Measurements from ENCODE around the gene ZNRF3.

The ZNRF3 gene

GRCh38 chr22:28977060-28977459 is 93.7 kb downstream of the ZNRF3 start:
- Histone ChIP-seq H4K12ac (ENCODE audit: low read depth, low read length) (no peak overlapping the region), H3K18ac (ENCODE audit: low read length) (no peak overlapping the region), H3K79me1 (ENCODE audit: low read length) (peaks cover 2% of the 10 kb centered on the region), H2BK5ac (ENCODE audit: low read depth, low read length, poor library complexity) (no peak overlapping the region), H2BK120ac (ENCODE audit: insufficient read depth, low read length, poor library complexity) (no peak overlapping the region), H3K4me2 (ENCODE audit: low read length) (no peak overlapping the region), H2AK5ac (ENCODE audit: low read length) (no peak overlapping the region), H3K9me3 (ENCODE audit: insufficient read depth, low read depth, low read length) (no peaks in the 10 kb centered on the region), H4K8ac (ENCODE audit: low read depth, low read length) (no peak overlapping the region), H2BK12ac (ENCODE audit: low read length) (no peak overlapping the region), H3K9ac (ENCODE audit: low read length) (no peak overlapping the region), H3K79me2 (ENCODE audit: control insufficient read depth, insufficient read depth, low read length, poor library complexity) (no peaks in the 10 kb centered on the region), H3K27me3 (ENCODE audit: insufficient read depth, low read length) (no peaks in the 10 kb centered on the region), H3K4me1 (ENCODE audit: control insufficient read depth in 1 of 2, insufficient read depth in 2 of 2, low read length in 2 of 2) (peaks cover 3 to 8% of the 10 kb centered on the region in 2 experiments), H3K4me3 (ENCODE audit: low read depth, low read length) (no peak overlapping the region), H3K23ac (ENCODE audit: low read length) (no peak overlapping the region), H3K36me3 (ENCODE audit: control insufficient read depth in 1 of 2, insufficient read depth in 2 of 2, low read length in 2 of 2) (no peaks in the 10 kb centered on the region), H3K27ac (ENCODE audit: low read depth, low read length) (peak overlapping the region; percentile 38), H3K14ac (ENCODE audit: low read length) (no peak overlapping the region), H4K91ac (ENCODE audit: low read depth, low read length) (no peak overlapping the region), H3K4ac (ENCODE audit: low read depth, low read length) (no peak overlapping the region), H2AFZ (ENCODE audit: insufficient read depth, low read length, poor library complexity) (no peak overlapping the region)
- WGBS (ENCODE audit: extremely low coverage, insufficient coverage, insufficient read length), result no CpG with 5 or more reads among the region's 4 CpGs
- no peak for DNase-seq

GRCh38 chr22:28977481-28977971 is 94.2 kb downstream of the ZNRF3 start:
- no CpG with 5 or more reads among the region's 5 CpGs for WGBS (ENCODE audit: extremely low coverage, insufficient coverage, insufficient read length)
- Histone ChIP-seq H2AFZ (ENCODE audit: insufficient read depth, low read length, poor library complexity) (no peak overlapping the region), H2BK5ac (ENCODE audit: low read depth, low read length, poor library complexity) (no peak overlapping the region), H3K4ac (ENCODE audit: low read depth, low read length) (no peak overlapping the region), H4K91ac (ENCODE audit: low read depth, low read length) (no peak overlapping the region), H4K12ac (ENCODE audit: low read depth, low read length) (no peak overlapping the region), H3K9ac (ENCODE audit: low read length) (no peak overlapping the region), H3K27me3 (ENCODE audit: insufficient read depth, low read length) (no peaks in the 10 kb centered on the region), H3K4me2 (ENCODE audit: low read length) (no peak overlapping the region), H3K36me3 (ENCODE audit: control insufficient read depth in 1 of 2, insufficient read depth in 2 of 2, low read length in 2 of 2) (no peaks in the 10 kb centered on the region), H2BK120ac (ENCODE audit: insufficient read depth, low read length, poor library complexity) (no peak overlapping the region), H3K79me2 (ENCODE audit: control insufficient read depth, insufficient read depth, low read length, poor library complexity) (no peaks in the 10 kb centered on the region), H3K9me3 (ENCODE audit: insufficient read depth, low read depth, low read length) (no peaks in the 10 kb centered on the region), H2BK12ac (ENCODE audit: low read length) (no peak overlapping the region), H3K27ac (ENCODE audit: low read depth, low read length) (peak overlapping the region; percentile 6), H3K4me1 (ENCODE audit: control insufficient read depth in 1 of 2, insufficient read depth in 2 of 2, low read length in 2 of 2) (peaks cover 3 to 8% of the 10 kb centered on the region in 2 experiments), H3K4me3 (ENCODE audit: low read depth, low read length) (no peak overlapping the region), H3K14ac (ENCODE audit: low read length) (no peak overlapping the region), H3K79me1 (ENCODE audit: low read length) (peaks cover 2% of the 10 kb centered on the region), H4K8ac (ENCODE audit: low read depth, low read length) (no peak overlapping the region), H3K23ac (ENCODE audit: low read length) (no peak overlapping the region), H2AK5ac (ENCODE audit: low read length) (no peak overlapping the region), H3K18ac (ENCODE audit: low read length) (no peak overlapping the region)
- DNase-seq, result no peak

DNA sequence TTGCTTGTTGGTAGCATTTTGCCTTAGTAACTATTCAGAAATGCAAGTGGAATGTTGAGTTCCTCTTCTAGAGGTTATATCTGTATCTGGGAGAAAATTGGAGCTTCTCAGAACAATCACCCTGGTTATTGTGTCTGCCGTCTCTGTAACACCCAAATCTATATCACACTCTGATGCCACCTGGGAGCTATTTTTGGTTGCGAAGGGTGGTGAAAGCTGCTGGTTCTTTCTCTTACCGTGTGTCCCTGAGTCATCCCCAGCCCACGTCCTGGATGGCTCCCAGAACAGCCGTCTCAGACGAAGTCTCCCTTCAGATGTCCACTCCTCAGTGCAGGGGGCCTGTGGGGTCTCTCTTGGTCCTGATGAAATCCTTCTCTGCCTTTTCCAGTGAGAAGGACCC is 94.8 kb downstream of the ZNRF3 start:
- no peak overlapping the region for H2BK5ac ChIP-seq (ENCODE audit: low read depth, low read length, poor library complexity)
- H3K4ac ChIP-seq (ENCODE audit: low read depth, low read length), result no peak overlapping the region
- no peaks in the 10 kb centered on the region for H3K9me3 ChIP-seq (ENCODE audit: insufficient read depth, low read depth, low read length)
- H3K4me2 ChIP-seq (ENCODE audit: low read length), result no peak overlapping the region
- no peak overlapping the region for H3K4me3 ChIP-seq (ENCODE audit: low read depth, low read length)
- no peaks in the 10 kb centered on the region for H3K79me2 ChIP-seq (ENCODE audit: control insufficient read depth, insufficient read depth, low read length, poor library complexity)
- H3K4me1 ChIP-seq (ENCODE audit: control insufficient read depth in 1 of 2, insufficient read depth in 2 of 2, low read length in 2 of 2), result peaks cover 9 to 14% of the 10 kb centered on the region in 2 experiments
- H2BK120ac ChIP-seq (ENCODE audit: insufficient read depth, low read length, poor library complexity), result no peak overlapping the region
- no peak overlapping the region for H3K18ac ChIP-seq (ENCODE audit: low read length)
- no peak overlapping the region for H3K14ac ChIP-seq (ENCODE audit: low read length)
- H2AFZ ChIP-seq (ENCODE audit: insufficient read depth, low read length, poor library complexity), result no peak overlapping the region
- no peak overlapping the region for H3K23ac ChIP-seq (ENCODE audit: low read length)
- H3K27ac ChIP-seq (ENCODE audit: low read depth, low read length), result no peak overlapping the region
- H4K91ac ChIP-seq (ENCODE audit: low read depth, low read length), result no peak overlapping the region
- no CpG with 5 or more reads among the region's 6 CpGs for WGBS (ENCODE audit: extremely low coverage, insufficient coverage, insufficient read length)
- H3K36me3 ChIP-seq (ENCODE audit: control insufficient read depth in 1 of 2, insufficient read depth in 2 of 2, low read length in 2 of 2), result no peaks in the 10 kb centered on the region
- DNase-seq, result peak in 1 of 2 donors; percentile 35
- H4K8ac ChIP-seq (ENCODE audit: low read depth, low read length), result no peak overlapping the region
- no peaks in the 10 kb centered on the region for H3K27me3 ChIP-seq (ENCODE audit: insufficient read depth, low read length)
- H3K9ac ChIP-seq (ENCODE audit: low read length), result no peak overlapping the region
- no peak overlapping the region for H2AK5ac ChIP-seq (ENCODE audit: low read length)
- H2BK12ac ChIP-seq (ENCODE audit: low read length), result no peak overlapping the region
- H3K79me1 ChIP-seq (ENCODE audit: low read length), result peaks cover 6% of the 10 kb centered on the region
- no peak overlapping the region for H4K12ac ChIP-seq (ENCODE audit: low read depth, low read length)

DNA sequence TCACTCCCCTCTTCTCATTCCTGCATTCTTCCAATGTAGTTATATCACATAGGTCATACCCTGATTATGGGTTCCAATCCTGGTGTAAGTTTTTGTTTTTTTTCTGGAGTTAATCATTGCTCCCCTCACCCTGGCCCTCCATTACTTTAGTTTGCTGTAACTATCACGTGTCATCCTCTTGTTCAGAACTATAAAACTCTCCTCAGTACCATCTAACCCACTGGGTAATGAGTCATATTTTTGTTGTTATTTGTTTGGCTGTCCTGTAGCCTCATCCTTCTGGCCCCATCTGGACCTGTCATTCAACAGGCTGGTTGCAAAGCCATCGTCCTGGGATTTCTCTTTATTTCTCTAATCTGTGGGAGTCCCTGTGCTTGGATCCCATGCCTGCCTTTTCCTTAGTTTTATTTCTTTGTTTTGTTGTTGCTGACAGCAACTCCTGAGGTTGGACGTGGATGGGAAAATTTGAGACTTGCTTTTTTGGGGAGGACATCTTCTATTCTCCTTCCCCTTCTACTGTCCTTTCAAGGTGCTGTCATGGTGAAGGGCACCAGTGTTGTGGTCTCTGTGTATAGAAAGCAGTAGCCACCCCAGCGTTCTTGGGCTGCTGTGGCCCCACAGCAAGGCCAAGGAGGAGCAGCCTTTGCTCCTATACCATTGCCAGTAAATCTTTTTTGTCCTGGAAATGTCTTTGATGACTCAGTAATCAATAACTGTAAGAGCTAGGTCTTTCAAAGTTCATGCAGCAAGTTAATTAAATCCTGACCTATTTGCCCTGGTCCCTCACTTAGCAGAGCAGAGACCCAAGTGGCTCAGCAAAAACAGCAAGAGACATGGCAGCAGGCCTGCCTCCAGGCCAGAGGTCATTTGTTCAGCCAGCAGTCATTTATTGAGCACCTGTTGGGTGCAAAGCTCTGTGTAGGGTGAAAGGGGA is 95.8 kb downstream of the ZNRF3 start:
- H4K91ac ChIP-seq (ENCODE audit: low read depth, low read length), result no peak overlapping the region
- DNase-seq, result no peak
- H3K9me3 ChIP-seq (ENCODE audit: insufficient read depth, low read depth, low read length), result no peaks in the 10 kb centered on the region
- no peak overlapping the region for H4K8ac ChIP-seq (ENCODE audit: low read depth, low read length)
- no peak overlapping the region for H2BK5ac ChIP-seq (ENCODE audit: low read depth, low read length, poor library complexity)
- no peaks in the 10 kb centered on the region for H3K79me2 ChIP-seq (ENCODE audit: control insufficient read depth, insufficient read depth, low read length, poor library complexity)
- H3K27ac ChIP-seq (ENCODE audit: low read depth, low read length), result no peak overlapping the region
- no peak overlapping the region for H2BK12ac ChIP-seq (ENCODE audit: low read length)
- no peak overlapping the region for H3K14ac ChIP-seq (ENCODE audit: low read length)
- no peaks in the 10 kb centered on the region for H3K27me3 ChIP-seq (ENCODE audit: insufficient read depth, low read length)
- peak overlapping the region; percentile 43 for H3K18ac ChIP-seq (ENCODE audit: low read length)
- no peak overlapping the region for H3K9ac ChIP-seq (ENCODE audit: low read length)
- no peak overlapping the region for H4K12ac ChIP-seq (ENCODE audit: low read depth, low read length)
- H3K36me3 ChIP-seq (ENCODE audit: control insufficient read depth in 1 of 2, insufficient read depth in 2 of 2, low read length in 2 of 2), result no peaks in the 10 kb centered on the region
- H3K4ac ChIP-seq (ENCODE audit: low read depth, low read length), result peak overlapping the region; percentile 12
- H2AFZ ChIP-seq (ENCODE audit: insufficient read depth, low read length, poor library complexity), result no peak overlapping the region
- no peak overlapping the region for H2AK5ac ChIP-seq (ENCODE audit: low read length)
- H2BK120ac ChIP-seq (ENCODE audit: insufficient read depth, low read length, poor library complexity), result no peak overlapping the region
- WGBS (ENCODE audit: extremely low coverage, insufficient coverage, insufficient read length), result no CpG with 5 or more reads among the region's 4 CpGs
- H3K4me1 ChIP-seq (ENCODE audit: control insufficient read depth in 1 of 2, insufficient read depth in 2 of 2, low read length in 2 of 2), result peaks cover 14 to 21% of the 10 kb centered on the region in 2 experiments
- H3K79me1 ChIP-seq (ENCODE audit: low read length), result peaks cover 11% of the 10 kb centered on the region
- H3K4me3 ChIP-seq (ENCODE audit: low read depth, low read length), result no peak overlapping the region
- H3K23ac ChIP-seq (ENCODE audit: low read length), result no peak overlapping the region
- H3K4me2 ChIP-seq (ENCODE audit: low read length), result no peak overlapping the region
